Panc1 (cell line): Measurements from ENCODE around the gene ASMTL.
"Not testable (repeated sequence)": the region's sequence is repeated elsewhere in the genome, so short reads cannot be mapped to it uniquely, and the experiment has no call there.

Experiments
- CTCF ChIP-seq: fragments of 450-650 bp; IDR thresholded peaks from 2 replicates; pipeline ENCODE4 v1.5.1; 2017; ENCODE audit warnings: mild to moderate bottlenecking
- POLR2AphosphoS5 ChIP-seq: IDR thresholded peaks from 2 replicates; pipeline ENCODE4 v1.6.1; 2012; ENCODE audit warnings: mild to moderate bottlenecking, low read depth, low read length, moderate library complexity
- TF ChIP-seq, protein P1 (sequence below), 2 experiments: IDR thresholded peaks; 2 replicates each; pipeline ENCODE4 v1.6.1; 2011 to 2012; ENCODE audit warnings: low read depth in 2 of 2, control low read depth in 1 of 2, low read length in 1 of 2, mild to moderate bottlenecking in 1 of 2, moderate library complexity in 1 of 2; ENCODE audit not compliant: insufficient read depth in 1 of 2

DNA sequence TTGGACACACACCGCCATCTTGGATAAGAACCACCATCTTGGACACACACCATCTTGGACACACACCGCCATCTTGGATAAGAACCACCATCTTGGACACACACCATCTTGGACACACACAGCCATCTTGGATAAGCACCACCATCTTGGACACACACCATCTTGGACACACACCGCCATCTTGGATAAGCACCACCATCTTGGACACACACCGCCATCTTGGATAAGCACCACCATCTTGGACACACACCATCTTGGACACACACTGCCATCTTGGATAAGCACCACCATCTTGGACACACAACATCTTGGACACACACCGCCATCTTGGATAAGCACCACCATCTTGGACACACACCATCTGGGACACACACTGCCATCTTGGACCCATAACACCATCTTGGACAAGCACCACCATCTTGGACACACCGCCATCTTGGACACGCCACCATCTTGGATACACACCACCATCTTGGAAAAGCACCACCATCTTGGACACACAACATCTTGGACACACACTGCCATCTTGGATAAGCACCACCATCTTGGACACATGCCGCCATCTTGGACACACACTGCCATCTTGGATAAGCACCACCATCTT lies 4.6 kb downstream of the ASMTL start:
- TF ChIP-seq CTCF, POLR2AphosphoS5: not testable (repeated sequence)
- TF ChIP-seq, protein P1, sequence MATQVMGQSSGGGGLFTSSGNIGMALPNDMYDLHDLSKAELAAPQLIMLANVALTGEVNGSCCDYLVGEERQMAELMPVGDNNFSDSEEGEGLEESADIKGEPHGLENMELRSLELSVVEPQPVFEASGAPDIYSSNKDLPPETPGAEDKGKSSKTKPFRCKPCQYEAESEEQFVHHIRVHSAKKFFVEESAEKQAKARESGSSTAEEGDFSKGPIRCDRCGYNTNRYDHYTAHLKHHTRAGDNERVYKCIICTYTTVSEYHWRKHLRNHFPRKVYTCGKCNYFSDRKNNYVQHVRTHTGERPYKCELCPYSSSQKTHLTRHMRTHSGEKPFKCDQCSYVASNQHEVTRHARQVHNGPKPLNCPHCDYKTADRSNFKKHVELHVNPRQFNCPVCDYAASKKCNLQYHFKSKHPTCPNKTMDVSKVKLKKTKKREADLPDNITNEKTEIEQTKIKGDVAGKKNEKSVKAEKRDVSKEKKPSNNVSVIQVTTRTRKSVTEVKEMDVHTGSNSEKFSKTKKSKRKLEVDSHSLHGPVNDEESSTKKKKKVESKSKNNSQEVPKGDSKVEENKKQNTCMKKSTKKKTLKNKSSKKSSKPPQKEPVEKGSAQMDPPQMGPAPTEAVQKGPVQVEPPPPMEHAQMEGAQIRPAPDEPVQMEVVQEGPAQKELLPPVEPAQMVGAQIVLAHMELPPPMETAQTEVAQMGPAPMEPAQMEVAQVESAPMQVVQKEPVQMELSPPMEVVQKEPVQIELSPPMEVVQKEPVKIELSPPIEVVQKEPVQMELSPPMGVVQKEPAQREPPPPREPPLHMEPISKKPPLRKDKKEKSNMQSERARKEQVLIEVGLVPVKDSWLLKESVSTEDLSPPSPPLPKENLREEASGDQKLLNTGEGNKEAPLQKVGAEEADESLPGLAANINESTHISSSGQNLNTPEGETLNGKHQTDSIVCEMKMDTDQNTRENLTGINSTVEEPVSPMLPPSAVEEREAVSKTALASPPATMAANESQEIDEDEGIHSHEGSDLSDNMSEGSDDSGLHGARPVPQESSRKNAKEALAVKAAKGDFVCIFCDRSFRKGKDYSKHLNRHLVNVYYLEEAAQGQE (IDR thresholded peaks at IDR 0.05; ENCODE audit: insufficient read depth in 1 of 2, low read depth in 2 of 2, low read length in 1 of 2): not testable (repeated sequence)
